Right atrium auricular region (tissue), 2 donors: Measurements from ENCODE around the gene MTHFD2L. TPM values are rescaled to one million over a fixed set of nuclear protein-coding genes. Genes with fewer than 3 reads are reported as not detected.
"Not testable (repeated sequence)": the region's sequence is repeated elsewhere in the genome, so short reads cannot be mapped to it uniquely, and the experiment has no call there.

ENCODE experiments used
- DNase-seq: peaks from one replicate; pipeline ENCODE4 v3.0.0-alpha.2; 2019; ENCODE audit warnings: low spot score
- H3K27ac ChIP-seq, 2 donors: fragments of 200-600 bp; sonication (generic); 1 replicate in 1 of 2; 2 replicates in 1 of 2; pipeline ENCODE4 v1.5.1; 2016 to 2019
- H3K27me3 ChIP-seq, 2 donors: fragments of 200-600 bp; sonication (generic); one replicate each; pipeline versions ENCODE4 v1.5.1 to v1.6.0; 2017 to 2019
- H3K36me3 ChIP-seq: fragments of 200-600 bp; sonication (generic); one replicate; pipeline ENCODE4 v1.5.1; 2016
- H3K4me1 ChIP-seq, 2 donors: fragments of 200-600 bp; sonication (generic); one replicate each; pipeline versions ENCODE4 v1.5.1 to v1.6.0; 2017 to 2019
- H3K4me3 ChIP-seq, 2 donors: fragments of 200-600 bp; sonication (generic); 1 replicate in 1 of 2; 2 replicates in 1 of 2; pipeline ENCODE4 v1.5.1; 2017 to 2019; ENCODE audit warnings: mild to moderate bottlenecking in 1 of 2, moderate library complexity in 1 of 2
- H3K9me3 ChIP-seq, 2 donors: fragments of 200-600 bp; sonication (generic); one replicate each; pipeline ENCODE4 v1.5.1; 2019
- CTCF ChIP-seq, 2 donors: fragments of 200-600 bp; sonication (generic); IDR thresholded peaks; one replicate each; pipeline ENCODE4 v1.5.1; 2019; ENCODE audit warnings: antibody characterized with exemption in 2 of 2
- total RNA-seq, 2 donors: library from RNA; depleted of rRNA; stranded (reverse); fragments of >200 nt; gene quantifications; one replicate each; pipeline ENCODE4 v1.1.0, GENCODE V29; 2016

The MTHFD2L gene
- total RNA-seq, 2 donors from 2014 or later: 8.3 to 11.5 TPM

- H3K36me3 ChIP-seq: peaks cover 14% of the 10 kb centered on the region
- DNase-seq: no peak
- no peak overlapping the region for H3K27ac ChIP-seq
- no peaks in the 10 kb centered on the region for H3K4me1 ChIP-seq
- no peak for TF ChIP-seq CTCF (IDR thresholded peaks at IDR 0.05)
- H3K27me3 ChIP-seq: no peaks in the 10 kb centered on the region
- H3K9me3 ChIP-seq: no peaks in the 10 kb centered on the region
- no peak overlapping the region for H3K4me3 ChIP-seq
These were observed 44.2 kb downstream of the MTHFD2L start for GRCh38 chr4:74202062-74202586.

GRCh38 chr4:74203467-74203866, 45.5 kb downstream of the MTHFD2L start:
- Histone ChIP-seq H3K27ac (no peak overlapping the region), H3K4me1 (no peaks in the 10 kb centered on the region), H3K36me3 (peaks cover 14% of the 10 kb centered on the region), H3K4me3 (no peak overlapping the region), H3K9me3 (no peaks in the 10 kb centered on the region), H3K27me3 (no peaks in the 10 kb centered on the region)
- TF ChIP-seq CTCF (IDR thresholded peaks at IDR 0.05): no peak
- no peak for DNase-seq

- Histone ChIP-seq H3K9me3 (no peaks in the 10 kb centered on the region), H3K27ac (no peak overlapping the region), H3K27me3 (no peaks in the 10 kb centered on the region), H3K4me3 (no peak overlapping the region), H3K36me3 (peaks cover 14% of the 10 kb centered on the region), H3K4me1 (no peaks in the 10 kb centered on the region)
- TF ChIP-seq CTCF (IDR thresholded peaks at IDR 0.05): no peak
- no peak for DNase-seq
These were observed 47.1 kb downstream of the MTHFD2L start for GRCh38 chr4:74205046-74205445.

GRCh38 chr4:74205559-74205958, 47.6 kb downstream of the MTHFD2L start:
- Histone ChIP-seq H3K4me1 (no peaks in the 10 kb centered on the region), H3K27me3 (no peaks in the 10 kb centered on the region), H3K36me3 (peaks cover 14% of the 10 kb centered on the region), H3K27ac (peak overlapping the region in 1 of 2 donors; percentile 13), H3K9me3 (no peaks in the 10 kb centered on the region), H3K4me3 (no peak overlapping the region)
- no peak for DNase-seq
- TF ChIP-seq CTCF (IDR thresholded peaks at IDR 0.05): no peak

- no peak for TF ChIP-seq CTCF (IDR thresholded peaks at IDR 0.05)
- no peak for DNase-seq
- H3K27ac ChIP-seq: peak overlapping the region; percentile 14 to 40
- no peaks in the 10 kb centered on the region for H3K27me3 ChIP-seq
- H3K4me3 ChIP-seq: no peak overlapping the region
- no peaks in the 10 kb centered on the region for H3K9me3 ChIP-seq
- no peaks in the 10 kb centered on the region for H3K4me1 ChIP-seq
- peaks cover 12% of the 10 kb centered on the region for H3K36me3 ChIP-seq
These were observed 48.3 kb downstream of the MTHFD2L start for GRCh38 chr4:74206088-74206825.

GRCh38 chr4:74214457-74215159, 56.7 kb downstream of the MTHFD2L start:
- not testable (repeated sequence) for DNase-seq, H3K4me3 ChIP-seq, H3K27ac ChIP-seq, H3K36me3 ChIP-seq, H3K4me1 ChIP-seq, H3K9me3 ChIP-seq, H3K27me3 ChIP-seq

GRCh38 chr4:74215236-74215635, 57.3 kb downstream of the MTHFD2L start:
- H3K36me3 ChIP-seq, H3K27me3 ChIP-seq, H3K4me1 ChIP-seq, H3K4me3 ChIP-seq, DNase-seq, H3K9me3 ChIP-seq, H3K27ac ChIP-seq: not testable (repeated sequence)
